ENCODE data around the gene PSMB7.

DNA sequence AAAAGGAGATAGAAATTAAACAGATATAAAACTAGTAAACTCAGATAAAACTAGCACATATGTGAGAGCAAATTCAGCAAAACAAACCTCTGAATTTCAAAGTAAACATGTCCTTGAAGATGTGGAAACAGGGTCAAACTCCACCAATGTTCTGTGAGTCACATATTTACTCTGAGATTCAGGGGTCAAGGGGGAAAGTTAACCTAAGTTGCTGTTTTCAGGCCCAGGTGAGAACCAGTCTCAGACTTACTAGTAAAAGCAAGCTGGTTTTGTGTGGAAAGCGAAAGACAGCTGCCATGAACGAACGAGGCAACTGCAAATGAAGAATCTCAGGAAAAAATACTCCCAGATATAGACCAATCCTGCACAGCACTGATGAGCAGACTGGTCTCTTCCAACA lies 29.0 kb downstream of the PSMB7 start:
- no peak for TF ChIP-seq EZH2 (IDR thresholded peaks at IDR 0.05; ENCODE audit: borderline replicate concordance, low read length)
- TF ChIP-seq, protein P1, sequence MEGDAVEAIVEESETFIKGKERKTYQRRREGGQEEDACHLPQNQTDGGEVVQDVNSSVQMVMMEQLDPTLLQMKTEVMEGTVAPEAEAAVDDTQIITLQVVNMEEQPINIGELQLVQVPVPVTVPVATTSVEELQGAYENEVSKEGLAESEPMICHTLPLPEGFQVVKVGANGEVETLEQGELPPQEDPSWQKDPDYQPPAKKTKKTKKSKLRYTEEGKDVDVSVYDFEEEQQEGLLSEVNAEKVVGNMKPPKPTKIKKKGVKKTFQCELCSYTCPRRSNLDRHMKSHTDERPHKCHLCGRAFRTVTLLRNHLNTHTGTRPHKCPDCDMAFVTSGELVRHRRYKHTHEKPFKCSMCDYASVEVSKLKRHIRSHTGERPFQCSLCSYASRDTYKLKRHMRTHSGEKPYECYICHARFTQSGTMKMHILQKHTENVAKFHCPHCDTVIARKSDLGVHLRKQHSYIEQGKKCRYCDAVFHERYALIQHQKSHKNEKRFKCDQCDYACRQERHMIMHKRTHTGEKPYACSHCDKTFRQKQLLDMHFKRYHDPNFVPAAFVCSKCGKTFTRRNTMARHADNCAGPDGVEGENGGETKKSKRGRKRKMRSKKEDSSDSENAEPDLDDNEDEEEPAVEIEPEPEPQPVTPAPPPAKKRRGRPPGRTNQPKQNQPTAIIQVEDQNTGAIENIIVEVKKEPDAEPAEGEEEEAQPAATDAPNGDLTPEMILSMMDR (conservative IDR thresholded peaks at IDR 0.05 in 1 of 2, IDR thresholded peaks at IDR 0.05 in 1 of 2; ENCODE audit: extremely low read depth in 1 of 2, insufficient read depth in 1 of 2, low read depth in 1 of 2, low read length in 2 of 2): no peak

Data from mammary epithelial cell (primary cell).